ENCODE measurements around the gene SLC27A3. TPM values are rescaled to one million over a fixed set of nuclear protein-coding genes. Genes with fewer than 3 reads are reported as not detected.

The SLC27A3 gene
- total and polyA plus RNA-seq, 2 of the 8 experiments (the other 6 are each of a cell fraction or from before 2014, with no cell fraction given): 39.1 to 40.1 TPM

- no peak for TF ChIP-seq CHD7 (IDR thresholded peaks at IDR 0.05; ENCODE audit: insufficient replicate concordance, low read length)
- no peak for TF ChIP-seq KDM4A (IDR thresholded peaks at IDR 0.05; ENCODE audit: low read depth, low read length, severe bottlenecking)
- no peak for TF ChIP-seq CHD2 (IDR thresholded peaks at IDR 0.05; ENCODE audit: low read length)
- TF ChIP-seq ATF3 (IDR thresholded peaks at IDR 0.05; ENCODE audit: insufficient read depth, low read depth, low read length): no peak
- no peak for TF ChIP-seq TBP (IDR thresholded peaks at IDR 0.05; ENCODE audit: low read depth, low read length)
- TF ChIP-seq TCF12 (IDR thresholded peaks at IDR 0.05; ENCODE audit: low read depth, low read length): no peak
- TF ChIP-seq RBBP5 (IDR thresholded peaks at IDR 0.05; ENCODE audit: borderline replicate concordance, low read depth, low read length): no peak
- TF ChIP-seq BRCA1 (IDR thresholded peaks at IDR 0.05; ENCODE audit: low read depth, low read length): no peak
- TF ChIP-seq EP300 (IDR thresholded peaks at IDR 0.05; ENCODE audit: borderline replicate concordance in 1 of 2, low read depth in 2 of 2, low read length in 2 of 2): no peak
- no peak for TF ChIP-seq JUN (IDR thresholded peaks at IDR 0.05; ENCODE audit: low read depth, low read length)
- no peak for TF ChIP-seq EGR1 (IDR thresholded peaks at IDR 0.05; ENCODE audit: borderline replicate concordance, low read depth, low read length)
- no peak for TF ChIP-seq MAFK (IDR thresholded peaks at IDR 0.05; ENCODE audit: low read depth, low read length)
These were observed 17.4 kb downstream of the SLC27A3 start (continued) for GRCh38 chr1:153792631-153793041.

Data from H1 (cell line).